ENCODE data around the gene GNG11.

- TF ChIP-seq CTCF (IDR thresholded peaks at IDR 0.05) (no peak), POLR2A (IDR thresholded peaks at IDR 0.05) (no peak), POLR2AphosphoS5 (IDR thresholded peaks at IDR 0.05) (no peak), EP300 (IDR thresholded peaks at IDR 0.05) (no peak)
Measured at GRCh38 chr7:93883917-93884345, 37.6 kb upstream of the GNG11 start.
